GM10248 (cell line): ENCODE measurements around the gene FMN1.

Experiments
- CTCF ChIA-PET: fragments of 300-600 bp; sonication (Branson Sonifier 250); formaldehyde crosslinking; extraction: SDS; loops from one replicate; lab custom pipeline; 2021; ENCODE audit warnings: antibody characterized with exemption; lab: Yijun Ruan, JAX
- POLR2A ChIA-PET: fragments of 350-650 bp; sonication (Branson Sonifier 250); formaldehyde crosslinking; extraction: SDS; loops from one replicate; lab custom pipeline; 2020; ENCODE audit warnings: antibody characterized with exemption; lab: Yijun Ruan, JAX
- DNase-seq: peaks from one replicate; pipeline ENCODE4 v3.0.0; 2012; ENCODE audit errors: extremely low spot score
- TF ChIP-seq, protein P1 (sequence below): IDR thresholded peaks from 2 replicates; pipeline ENCODE4 v1.5.1; 2012; ENCODE audit warnings: mild to moderate bottlenecking, low read depth; ENCODE audit errors: extremely low read depth, missing control alignments, control extremely low read depth

Gene FMN1

GRCh38 chr15:33108518-33108917 lies 86.0 kb downstream of the FMN1 start:
- TF ChIP-seq, protein P1, sequence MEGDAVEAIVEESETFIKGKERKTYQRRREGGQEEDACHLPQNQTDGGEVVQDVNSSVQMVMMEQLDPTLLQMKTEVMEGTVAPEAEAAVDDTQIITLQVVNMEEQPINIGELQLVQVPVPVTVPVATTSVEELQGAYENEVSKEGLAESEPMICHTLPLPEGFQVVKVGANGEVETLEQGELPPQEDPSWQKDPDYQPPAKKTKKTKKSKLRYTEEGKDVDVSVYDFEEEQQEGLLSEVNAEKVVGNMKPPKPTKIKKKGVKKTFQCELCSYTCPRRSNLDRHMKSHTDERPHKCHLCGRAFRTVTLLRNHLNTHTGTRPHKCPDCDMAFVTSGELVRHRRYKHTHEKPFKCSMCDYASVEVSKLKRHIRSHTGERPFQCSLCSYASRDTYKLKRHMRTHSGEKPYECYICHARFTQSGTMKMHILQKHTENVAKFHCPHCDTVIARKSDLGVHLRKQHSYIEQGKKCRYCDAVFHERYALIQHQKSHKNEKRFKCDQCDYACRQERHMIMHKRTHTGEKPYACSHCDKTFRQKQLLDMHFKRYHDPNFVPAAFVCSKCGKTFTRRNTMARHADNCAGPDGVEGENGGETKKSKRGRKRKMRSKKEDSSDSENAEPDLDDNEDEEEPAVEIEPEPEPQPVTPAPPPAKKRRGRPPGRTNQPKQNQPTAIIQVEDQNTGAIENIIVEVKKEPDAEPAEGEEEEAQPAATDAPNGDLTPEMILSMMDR: no peak
- no peak for DNase-seq
- ChIA-PET POLR2A (no interaction called here), CTCF (no interaction called here)

- TF ChIP-seq, protein P1: no peak
- no peak for DNase-seq
- POLR2A ChIA-PET: no interaction called here
- CTCF ChIA-PET: no interaction called here
These were observed 86.6 kb downstream of the FMN1 start for GRCh38 chr15:33107950-33108349.

GRCh38 chr15:33104212-33104611 lies 90.3 kb downstream of the FMN1 start:
- no peak for DNase-seq

DNA sequence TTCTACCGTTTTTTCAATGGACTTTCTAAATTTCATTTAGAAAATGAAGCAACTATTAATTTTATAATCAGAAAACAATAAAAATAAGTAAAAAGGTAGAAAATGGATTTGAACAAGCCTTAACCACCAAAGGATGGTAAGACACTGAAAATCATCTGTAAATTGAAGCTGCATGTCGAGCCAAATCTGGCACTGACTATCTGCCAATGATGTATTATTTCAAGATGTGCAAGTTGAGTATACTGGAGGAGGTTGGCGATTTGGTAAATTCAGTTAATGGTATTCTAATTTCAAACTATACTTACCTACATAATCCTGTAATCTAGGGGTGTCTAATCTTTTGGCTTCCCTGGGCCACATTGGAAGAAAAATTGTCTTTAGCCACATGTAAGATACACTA lies 93.5 kb downstream of the FMN1 start:
- TF ChIP-seq, protein P1: no peak
- DNase-seq: no peak
- CTCF ChIA-PET: no interaction called here
- POLR2A ChIA-PET: no interaction called here

More at GRCh38 chr15:33104212-33104611, 90.3 kb downstream of the FMN1 start:
- TF ChIP-seq, protein P1: no peak
- CTCF ChIA-PET: interaction anchor here (1.1 to 1.5 kb wide), 3 partner anchors 14 to 20 kb away, joined by 3 to 4 read pairs (median 4); no protein-coding TSS in a partner anchor
- POLR2A ChIA-PET: no interaction called here

DNA sequence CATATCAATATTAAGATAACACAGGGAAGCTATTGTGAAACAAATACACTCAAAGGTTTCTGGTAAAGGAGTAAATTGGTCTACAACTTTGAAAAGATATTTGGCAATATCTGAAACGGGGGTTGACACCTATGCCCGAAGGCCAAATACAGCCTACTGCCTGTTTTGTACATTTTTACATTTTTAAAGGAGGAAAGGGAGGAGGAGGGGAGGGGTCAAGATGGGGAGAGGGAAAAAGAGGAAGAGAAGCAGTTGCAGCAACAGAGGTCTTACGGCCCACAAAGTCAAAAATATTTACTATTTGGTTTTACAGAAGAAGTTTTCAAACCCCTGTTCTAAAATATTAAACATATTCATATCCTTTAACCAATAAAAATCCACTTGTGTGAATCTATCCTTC lies 94.2 kb downstream of the FMN1 start:
- ChIA-PET POLR2A (no interaction called here), CTCF (no interaction called here)
- DNase-seq: no peak
- TF ChIP-seq, protein P1: no peak

- TF ChIP-seq, protein P1: no peak
- CTCF ChIA-PET: interaction anchor here (1.3 kb wide), 1 partner anchor 601 kb away, joined by 3 read pairs; no protein-coding TSS in a partner anchor
- POLR2A ChIA-PET: no interaction called here
- DNase-seq: no peak
These were observed 94.8 kb downstream of the FMN1 start for GRCh38 chr15:33099739-33100138.
